ENCODE measurements around the gene NRGN. TPM values are rescaled to one million over a fixed set of nuclear protein-coding genes. Genes with fewer than 3 reads are reported as not detected.

The NRGN gene
- total and polyA plus RNA-seq, 4 donors, result 0.51 to 1.7 (median 1.6) TPM; not detected in 1

DNA sequence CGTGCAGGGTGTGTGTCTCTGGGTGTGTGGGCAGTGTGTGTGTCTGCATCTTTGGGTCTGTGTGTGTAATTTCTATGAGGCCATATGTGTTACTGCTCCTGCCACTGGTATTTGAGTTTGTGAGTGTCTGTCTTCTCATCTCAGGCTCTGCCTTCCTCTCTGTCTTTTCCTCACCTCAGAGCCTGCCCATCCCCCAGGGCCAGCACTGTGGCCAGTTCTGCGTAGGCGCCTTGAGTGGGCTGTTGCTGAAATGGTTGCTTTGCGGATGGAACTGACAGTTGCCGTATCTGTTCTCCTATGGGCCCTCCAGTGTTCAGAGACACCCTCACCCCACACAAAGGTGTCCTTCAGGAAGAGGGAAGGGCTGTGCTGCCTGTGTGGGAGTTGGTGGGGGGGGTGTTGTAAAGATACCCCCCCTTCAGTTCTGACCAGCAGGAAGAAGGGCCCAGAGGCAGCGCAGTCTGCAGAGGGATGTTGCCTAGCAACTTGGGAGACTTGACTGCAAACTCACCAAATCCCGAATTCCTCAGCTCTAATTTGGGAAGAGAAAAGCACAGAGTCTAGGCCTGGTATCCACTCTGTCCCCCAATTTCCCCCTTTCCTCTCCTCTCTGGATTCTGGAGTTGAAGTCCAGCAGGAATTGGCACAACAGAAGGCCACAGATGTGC lies 2.0 kb upstream of the NRGN start:
- H3K4me1 ChIP-seq (ENCODE audit: control insufficient read depth in 4 of 4, insufficient read depth in 4 of 4, low read length in 3 of 4), result peaks cover 4 to 12% (median 9%) of the 10 kb centered on the region in 4 donors
- no peak overlapping the region for H3K9ac ChIP-seq (ENCODE audit: low read depth in 1 of 2, low read length in 2 of 2)
- WGBS, result 73% methylated on average over 7 of the region's 7 CpGs
- H3K27me3 ChIP-seq (ENCODE audit: control insufficient read depth in 4 of 4, insufficient read depth in 4 of 4, low read length in 3 of 4), result peaks cover 0 to 1% (median 0%) of the 10 kb centered on the region in 4 donors
- DNase-seq (ENCODE audit: low spot score), result no peak
- H3K27ac ChIP-seq (ENCODE audit: low read depth in 1 of 2, low read length in 2 of 2), result no peak overlapping the region
- TF ChIP-seq, protein P1, sequence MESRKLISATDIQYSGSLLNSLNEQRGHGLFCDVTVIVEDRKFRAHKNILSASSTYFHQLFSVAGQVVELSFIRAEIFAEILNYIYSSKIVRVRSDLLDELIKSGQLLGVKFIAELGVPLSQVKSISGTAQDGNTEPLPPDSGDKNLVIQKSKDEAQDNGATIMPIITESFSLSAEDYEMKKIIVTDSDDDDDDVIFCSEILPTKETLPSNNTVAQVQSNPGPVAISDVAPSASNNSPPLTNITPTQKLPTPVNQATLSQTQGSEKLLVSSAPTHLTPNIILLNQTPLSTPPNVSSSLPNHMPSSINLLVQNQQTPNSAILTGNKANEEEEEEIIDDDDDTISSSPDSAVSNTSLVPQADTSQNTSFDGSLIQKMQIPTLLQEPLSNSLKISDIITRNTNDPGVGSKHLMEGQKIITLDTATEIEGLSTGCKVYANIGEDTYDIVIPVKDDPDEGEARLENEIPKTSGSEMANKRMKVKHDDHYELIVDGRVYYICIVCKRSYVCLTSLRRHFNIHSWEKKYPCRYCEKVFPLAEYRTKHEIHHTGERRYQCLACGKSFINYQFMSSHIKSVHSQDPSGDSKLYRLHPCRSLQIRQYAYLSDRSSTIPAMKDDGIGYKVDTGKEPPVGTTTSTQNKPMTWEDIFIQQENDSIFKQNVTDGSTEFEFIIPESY (IDR thresholded peaks at IDR 0.05), result no peak
- TF ChIP-seq RXRA (IDR thresholded peaks at IDR 0.05) (no peak), SP1 (IDR thresholded peaks at IDR 0.05) (no peak), NR2F2 (IDR thresholded peaks at IDR 0.05) (no peak), GABPA (IDR thresholded peaks at IDR 0.05 in 1 of 2, conservative IDR thresholded peaks at IDR 0.05 in 1 of 2) (no peak), YY1 (IDR thresholded peaks at IDR 0.05) (no peak), FOXA1 (IDR thresholded peaks at IDR 0.05) (no peak), FOXA2 (IDR thresholded peaks at IDR 0.05) (no peak), EGR1 (IDR thresholded peaks at IDR 0.05; ENCODE audit: low read depth in 2 of 2) (no peak), JUND (IDR thresholded peaks at IDR 0.05) (no peak), TAF1 (conservative IDR thresholded peaks at IDR 0.05) (no peak), HNF4G (IDR thresholded peaks at IDR 0.05) (no peak), HNF4A (conservative IDR thresholded peaks at IDR 0.05) (no peak), RAD21 (IDR thresholded peaks at IDR 0.05) (no peak)
- TF ChIP-seq, protein P2, sequence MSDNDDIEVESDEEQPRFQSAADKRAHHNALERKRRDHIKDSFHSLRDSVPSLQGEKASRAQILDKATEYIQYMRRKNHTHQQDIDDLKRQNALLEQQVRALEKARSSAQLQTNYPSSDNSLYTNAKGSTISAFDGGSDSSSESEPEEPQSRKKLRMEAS (IDR thresholded peaks at IDR 0.05), result no peak
- TF ChIP-seq, protein P3, sequence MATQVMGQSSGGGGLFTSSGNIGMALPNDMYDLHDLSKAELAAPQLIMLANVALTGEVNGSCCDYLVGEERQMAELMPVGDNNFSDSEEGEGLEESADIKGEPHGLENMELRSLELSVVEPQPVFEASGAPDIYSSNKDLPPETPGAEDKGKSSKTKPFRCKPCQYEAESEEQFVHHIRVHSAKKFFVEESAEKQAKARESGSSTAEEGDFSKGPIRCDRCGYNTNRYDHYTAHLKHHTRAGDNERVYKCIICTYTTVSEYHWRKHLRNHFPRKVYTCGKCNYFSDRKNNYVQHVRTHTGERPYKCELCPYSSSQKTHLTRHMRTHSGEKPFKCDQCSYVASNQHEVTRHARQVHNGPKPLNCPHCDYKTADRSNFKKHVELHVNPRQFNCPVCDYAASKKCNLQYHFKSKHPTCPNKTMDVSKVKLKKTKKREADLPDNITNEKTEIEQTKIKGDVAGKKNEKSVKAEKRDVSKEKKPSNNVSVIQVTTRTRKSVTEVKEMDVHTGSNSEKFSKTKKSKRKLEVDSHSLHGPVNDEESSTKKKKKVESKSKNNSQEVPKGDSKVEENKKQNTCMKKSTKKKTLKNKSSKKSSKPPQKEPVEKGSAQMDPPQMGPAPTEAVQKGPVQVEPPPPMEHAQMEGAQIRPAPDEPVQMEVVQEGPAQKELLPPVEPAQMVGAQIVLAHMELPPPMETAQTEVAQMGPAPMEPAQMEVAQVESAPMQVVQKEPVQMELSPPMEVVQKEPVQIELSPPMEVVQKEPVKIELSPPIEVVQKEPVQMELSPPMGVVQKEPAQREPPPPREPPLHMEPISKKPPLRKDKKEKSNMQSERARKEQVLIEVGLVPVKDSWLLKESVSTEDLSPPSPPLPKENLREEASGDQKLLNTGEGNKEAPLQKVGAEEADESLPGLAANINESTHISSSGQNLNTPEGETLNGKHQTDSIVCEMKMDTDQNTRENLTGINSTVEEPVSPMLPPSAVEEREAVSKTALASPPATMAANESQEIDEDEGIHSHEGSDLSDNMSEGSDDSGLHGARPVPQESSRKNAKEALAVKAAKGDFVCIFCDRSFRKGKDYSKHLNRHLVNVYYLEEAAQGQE (IDR thresholded peaks at IDR 0.05), result no peak
- TF ChIP-seq, protein P4, sequence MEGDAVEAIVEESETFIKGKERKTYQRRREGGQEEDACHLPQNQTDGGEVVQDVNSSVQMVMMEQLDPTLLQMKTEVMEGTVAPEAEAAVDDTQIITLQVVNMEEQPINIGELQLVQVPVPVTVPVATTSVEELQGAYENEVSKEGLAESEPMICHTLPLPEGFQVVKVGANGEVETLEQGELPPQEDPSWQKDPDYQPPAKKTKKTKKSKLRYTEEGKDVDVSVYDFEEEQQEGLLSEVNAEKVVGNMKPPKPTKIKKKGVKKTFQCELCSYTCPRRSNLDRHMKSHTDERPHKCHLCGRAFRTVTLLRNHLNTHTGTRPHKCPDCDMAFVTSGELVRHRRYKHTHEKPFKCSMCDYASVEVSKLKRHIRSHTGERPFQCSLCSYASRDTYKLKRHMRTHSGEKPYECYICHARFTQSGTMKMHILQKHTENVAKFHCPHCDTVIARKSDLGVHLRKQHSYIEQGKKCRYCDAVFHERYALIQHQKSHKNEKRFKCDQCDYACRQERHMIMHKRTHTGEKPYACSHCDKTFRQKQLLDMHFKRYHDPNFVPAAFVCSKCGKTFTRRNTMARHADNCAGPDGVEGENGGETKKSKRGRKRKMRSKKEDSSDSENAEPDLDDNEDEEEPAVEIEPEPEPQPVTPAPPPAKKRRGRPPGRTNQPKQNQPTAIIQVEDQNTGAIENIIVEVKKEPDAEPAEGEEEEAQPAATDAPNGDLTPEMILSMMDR (IDR thresholded peaks at IDR 0.05; ENCODE audit: low read depth, low read length, missing input control), result no peak
- TF ChIP-seq, protein P5, sequence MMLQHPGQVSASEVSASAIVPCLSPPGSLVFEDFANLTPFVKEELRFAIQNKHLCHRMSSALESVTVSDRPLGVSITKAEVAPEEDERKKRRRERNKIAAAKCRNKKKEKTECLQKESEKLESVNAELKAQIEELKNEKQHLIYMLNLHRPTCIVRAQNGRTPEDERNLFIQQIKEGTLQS (IDR thresholded peaks at IDR 0.05), result no peak
- H3K4me3 ChIP-seq (ENCODE audit: low read depth in 1 of 3, low read length in 3 of 3), result no peak overlapping the region
- no peaks in the 10 kb centered on the region for H3K9me3 ChIP-seq (ENCODE audit: control insufficient read depth in 4 of 4, low read length in 3 of 4)
- H3K36me3 ChIP-seq (ENCODE audit: control insufficient read depth in 4 of 4, insufficient read depth in 3 of 4, low read depth in 1 of 4, low read length in 3 of 4), result no peaks in the 10 kb centered on the region

Measured in liver (tissue), 9 donors.